ENCODE data around the gene LRRC19.

DNA sequence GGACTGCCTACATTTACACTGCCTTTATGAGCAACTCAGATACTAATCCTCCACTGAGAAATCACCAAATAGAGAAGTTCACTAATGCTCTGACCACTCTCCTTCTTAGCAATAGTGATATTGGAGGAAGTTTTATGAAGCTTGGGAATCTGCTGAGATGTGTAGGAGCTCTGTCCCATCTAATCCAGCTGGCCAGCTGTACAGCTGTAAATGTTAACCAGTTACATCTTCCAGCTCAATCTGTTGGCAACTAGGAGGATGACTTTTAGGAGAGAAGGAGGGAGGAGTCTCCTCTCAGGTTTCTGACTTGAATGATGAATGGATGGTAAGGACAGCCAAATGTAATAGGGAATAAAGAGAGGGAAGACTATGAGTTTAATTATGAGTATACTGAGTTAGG, 36.3 kb upstream of the LRRC19 start:
- TF ChIP-seq CTCF (IDR thresholded peaks at IDR 0.05 in 2 of 3, conservative IDR thresholded peaks at IDR 0.05 in 1 of 3; ENCODE audit: borderline replicate concordance in 1 of 3, insufficient read depth in 1 of 3, low read depth in 2 of 3, low read length in 2 of 3) (no peak), SP1 (IDR thresholded peaks at IDR 0.05; ENCODE audit: low read depth) (no peak), TCF7L2 (IDR thresholded peaks at IDR 0.05; ENCODE audit: borderline replicate concordance, extremely low read depth, insufficient read depth, insufficient read length) (no peak), POLR2AphosphoS5 (IDR thresholded peaks at IDR 0.05; ENCODE audit: low read depth, low read length) (no peak), POLR2A (IDR thresholded peaks at IDR 0.05; ENCODE audit: borderline replicate concordance, extremely low read depth, insufficient read depth, insufficient read length) (no peak)
- TF ChIP-seq, protein P1, sequence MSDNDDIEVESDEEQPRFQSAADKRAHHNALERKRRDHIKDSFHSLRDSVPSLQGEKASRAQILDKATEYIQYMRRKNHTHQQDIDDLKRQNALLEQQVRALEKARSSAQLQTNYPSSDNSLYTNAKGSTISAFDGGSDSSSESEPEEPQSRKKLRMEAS (IDR thresholded peaks at IDR 0.05): no peak

Data from HCT116 (cell line).